CD4-positive, alpha-beta memory T cell (primary cell): Measurements from ENCODE around the gene WAPL. TPM values are rescaled to one million over a fixed set of nuclear protein-coding genes. Genes with fewer than 3 reads are reported as not detected.
A peak's percentile ranks its signal among the peaks of the same experiment; 100 is the strongest.

ENCODE experiments used
- CTCF ChIA-PET: fragments of 350-600 bp; sonication (Branson Sonifier 250); formaldehyde crosslinking; loops from one replicate; lab custom pipeline; 2021; ENCODE audit warnings: inconsistent platforms; ENCODE audit not compliant: partially characterized antibody; lab: Charles Lee
- POLR2A ChIA-PET: fragments of 350-600 bp; sonication (Branson Sonifier 250); formaldehyde crosslinking; loops from one replicate; lab custom pipeline; 2021; ENCODE audit not compliant: partially characterized antibody; lab: Charles Lee
- DNase-seq, 5 donors: peaks; one replicate each; pipeline versions ENCODE4 v3.0.0 to v3.0.0-alpha.2; 2020 to 2022; ENCODE audit warnings: mixed read lengths in 1 of 5
- H3K27ac ChIP-seq: one replicate; pipeline ENCODE4 v1.7.0; 2013; ENCODE audit warnings: low read depth, low read length
- H3K27me3 ChIP-seq: 2 replicates; pipeline ENCODE4 v1.7.0; 2013; ENCODE audit warnings: mild to moderate bottlenecking, low read length, moderate library complexity; ENCODE audit not compliant: insufficient read depth
- H3K36me3 ChIP-seq: 2 replicates; pipeline ENCODE4 v1.7.0; 2013; ENCODE audit warnings: mild to moderate bottlenecking, low read length, moderate library complexity; ENCODE audit not compliant: insufficient read depth
- H3K4me1 ChIP-seq: 2 replicates; pipeline ENCODE4 v1.7.0; 2013; ENCODE audit warnings: mild to moderate bottlenecking, low read length, moderate library complexity; ENCODE audit not compliant: insufficient read depth
- H3K4me3 ChIP-seq, 2 donors: one replicate each; pipeline ENCODE4 v1.7.0; 2013; ENCODE audit warnings: low read length in 2 of 2, mild to moderate bottlenecking in 1 of 2
- H3K9me3 ChIP-seq, 2 donors: one replicate each; pipeline ENCODE4 v1.7.0; 2013; ENCODE audit warnings: low read length in 2 of 2, control low read depth in 1 of 2; ENCODE audit not compliant: control insufficient read depth in 1 of 2
- H3K27ac Mint-ChIP-seq, 7 donors: one replicate each; pipeline ENCODE4 v1.8.0; 2020 to 2021; ENCODE audit warnings: mixed read lengths in 7 of 7, mild to moderate bottlenecking in 6 of 7, inconsistent platforms in 3 of 7, moderate library complexity in 3 of 7
- H3K27me3 Mint-ChIP-seq, 2 donors: one replicate each; pipeline ENCODE4 v1.8.0; 2020 to 2021; ENCODE audit warnings: mixed read lengths in 2 of 2
- H3K36me3 Mint-ChIP-seq, 2 donors: one replicate each; pipeline ENCODE4 v1.8.0; 2020 to 2021; ENCODE audit warnings: mixed read lengths in 2 of 2, inconsistent platforms in 1 of 2, mild to moderate bottlenecking in 1 of 2
- H3K4me1 Mint-ChIP-seq, 4 donors: one replicate each; pipeline ENCODE4 v1.8.0; 2020 to 2021; ENCODE audit warnings: mixed read lengths in 4 of 4, mild to moderate bottlenecking in 1 of 4
- H3K4me3 Mint-ChIP-seq, 8 donors: one replicate each; pipeline ENCODE4 v1.8.0; 2020 to 2021; ENCODE audit warnings: mixed read lengths in 8 of 8, mild to moderate bottlenecking in 7 of 8, moderate library complexity in 6 of 8, inconsistent platforms in 3 of 8
- H3K9me3 Mint-ChIP-seq, 8 donors: one replicate each; pipeline ENCODE4 v1.8.0; 2020 to 2021; ENCODE audit warnings: mixed read lengths in 8 of 8, mild to moderate bottlenecking in 5 of 8, inconsistent platforms in 3 of 8, moderate library complexity in 1 of 8
- intact Hi-C: fragments of 100-400 bp; cut with micrococcal nuclease; formaldehyde crosslinking; loops from one replicate; pipeline ENCODE4 v1.15.1; 2023
- polyA plus RNA-seq, 2 donors: library from polyadenylated mRNA; unstranded; fragments of 300-500 nt; fragmentation: Illumina TruSeq; gene quantifications; one replicate each; pipeline ENCODE4 v1.2.3, GENCODE V29; 2021
- total RNA-seq, 2 experiments: library from RNA; stranded (reverse); gene quantifications; one replicate each; pipeline ENCODE4 v1.2.3, GENCODE V29; 2021

The WAPL gene
- total and polyA plus RNA-seq, 4 experiments from 2014 or later = 33.3 to 55.2 (median 48.4) TPM

GRCh38 chr10:86498598-86498997 lies 23.0 kb downstream of the WAPL start:
- no peaks in the 10 kb centered on the region for H3K27me3 Mint-ChIP-seq
- no peaks in the 10 kb centered on the region for H3K9me3 ChIP-seq
- CTCF ChIA-PET = no interaction called here
- H3K36me3 ChIP-seq = peaks cover 25% of the 10 kb centered on the region
- intact Hi-C loops = no loop called here
- POLR2A ChIA-PET = no interaction called here
- H3K36me3 Mint-ChIP-seq = peaks cover 22 to 87% of the 10 kb centered on the region in 2 donors
- no peak overlapping the region for H3K27ac ChIP-seq
- no peaks in the 10 kb centered on the region for H3K9me3 Mint-ChIP-seq
- DNase-seq = no peak
- H3K4me1 ChIP-seq = peaks cover 21% of the 10 kb centered on the region
- no peak overlapping the region for H3K4me3 Mint-ChIP-seq
- peaks cover 25 to 70% (median 48%) of the 10 kb centered on the region in 4 donors for H3K4me1 Mint-ChIP-seq
- no peaks in the 10 kb centered on the region for H3K27me3 ChIP-seq
- peak overlapping the region in 3 of 7 donors; percentile 9 to 69 (median 42) for H3K27ac Mint-ChIP-seq
- no peak overlapping the region for H3K4me3 ChIP-seq

- POLR2A ChIA-PET = no interaction called here
- Mint-ChIP-seq H3K36me3 (peaks cover 22 to 79% of the 10 kb centered on the region in 2 donors), H3K27ac (peak overlapping the region in 2 of 7 donors; percentile 22 to 24)
These were observed 24.0 kb downstream of the WAPL start for GRCh38 chr10:86497621-86498020.

GRCh38 chr10:86489960-86490612 lies 31.5 kb downstream of the WAPL start:
- Histone ChIP-seq H3K4me3 (no peak overlapping the region), H3K27me3 (no peaks in the 10 kb centered on the region), H3K9me3 (no peaks in the 10 kb centered on the region), H3K4me1 (no peaks in the 10 kb centered on the region), H3K36me3 (peaks cover 8% of the 10 kb centered on the region), H3K27ac (no peak overlapping the region)
- peaks cover 30 to 53% of the 10 kb centered on the region in 2 donors for H3K36me3 Mint-ChIP-seq
- intact Hi-C loops = no loop called here
- H3K27me3 Mint-ChIP-seq = no peaks in the 10 kb centered on the region
- peaks cover 1 to 30% (median 17%) of the 10 kb centered on the region in 4 donors for H3K4me1 Mint-ChIP-seq
- no peak for DNase-seq
- H3K9me3 Mint-ChIP-seq = no peaks in the 10 kb centered on the region
- POLR2A ChIA-PET = interaction anchor here (0.6 kb wide), 2 partner anchors 20 to 34 kb away, joined by 3 to 4 read pairs; no protein-coding TSS in a partner anchor
- H3K27ac Mint-ChIP-seq = peak overlapping the region in 2 of 7 donors; percentile 13 to 29
- CTCF ChIA-PET = interaction anchor here (0.8 to 1.3 kb wide), 2 partner anchors 10 to 17 kb away, joined by 3 read pairs; no protein-coding TSS in a partner anchor
- no peak overlapping the region for H3K4me3 Mint-ChIP-seq

More at GRCh38 chr10:86497621-86498020, 24.0 kb downstream of the WAPL start:
- H3K27me3 Mint-ChIP-seq = no peaks in the 10 kb centered on the region
- Histone ChIP-seq H3K27me3 (no peaks in the 10 kb centered on the region), H3K27ac (no peak overlapping the region), H3K4me1 (peaks cover 21% of the 10 kb centered on the region), H3K9me3 (no peaks in the 10 kb centered on the region), H3K36me3 (peaks cover 23% of the 10 kb centered on the region), H3K4me3 (no peak overlapping the region)
- no peak overlapping the region for H3K4me3 Mint-ChIP-seq
- peaks cover 22 to 61% (median 40%) of the 10 kb centered on the region in 4 donors for H3K4me1 Mint-ChIP-seq
- CTCF ChIA-PET = no interaction called here
- DNase-seq = no peak
- intact Hi-C loops = no loop called here
- no peaks in the 10 kb centered on the region for H3K9me3 Mint-ChIP-seq

GRCh38 chr10:86489071-86489810 lies 32.4 kb downstream of the WAPL start:
- no peaks in the 10 kb centered on the region for H3K27me3 ChIP-seq
- intact Hi-C loops = no loop called here
- H3K27me3 Mint-ChIP-seq = no peaks in the 10 kb centered on the region
- H3K27ac Mint-ChIP-seq = peak overlapping the region in 1 of 7 donors; percentile 14
- no peak overlapping the region for H3K4me3 ChIP-seq
- peaks cover 0 to 30% (median 16%) of the 10 kb centered on the region in 4 donors for H3K4me1 Mint-ChIP-seq
- H3K36me3 ChIP-seq = peaks cover 8% of the 10 kb centered on the region
- no peaks in the 10 kb centered on the region for H3K9me3 ChIP-seq
- ChIA-PET POLR2A (interaction anchor here (0.6 kb wide), 2 partner anchors 19 to 33 kb away, joined by 3 to 4 read pairs; no protein-coding TSS in a partner anchor), CTCF (interaction anchor here (0.8 to 1.3 kb wide), 2 partner anchors 9 to 16 kb away, joined by 3 read pairs; no protein-coding TSS in a partner anchor)
- no peak overlapping the region for H3K4me3 Mint-ChIP-seq
- H3K4me1 ChIP-seq = no peaks in the 10 kb centered on the region
- DNase-seq = no peak
- H3K9me3 Mint-ChIP-seq = no peaks in the 10 kb centered on the region
- no peak overlapping the region for H3K27ac ChIP-seq
- peaks cover 30 to 52% of the 10 kb centered on the region in 2 donors for H3K36me3 Mint-ChIP-seq

- peaks cover 4 to 27% (median 17%) of the 10 kb centered on the region in 4 donors for H3K4me1 Mint-ChIP-seq
- Histone ChIP-seq H3K4me3 (no peak overlapping the region), H3K36me3 (peaks cover 16% of the 10 kb centered on the region), H3K27ac (no peak overlapping the region), H3K4me1 (no peaks in the 10 kb centered on the region), H3K9me3 (no peaks in the 10 kb centered on the region), H3K27me3 (no peaks in the 10 kb centered on the region)
- no peak for DNase-seq
- peak overlapping the region in 4 of 7 donors; percentile 5 to 48 (median 24) for H3K27ac Mint-ChIP-seq
- H3K4me3 Mint-ChIP-seq = peak overlapping the region in 1 of 8 donors; percentile 7
- peaks cover 30 to 62% of the 10 kb centered on the region in 2 donors for H3K36me3 Mint-ChIP-seq
- H3K27me3 Mint-ChIP-seq = no peaks in the 10 kb centered on the region
- intact Hi-C loops = no loop called here
- ChIA-PET POLR2A (interaction anchor here (1.2 kb wide), 1 partner anchor 87 kb away, joined by 3 read pairs; no protein-coding TSS in a partner anchor), CTCF (interaction anchor here (1.0 to 1.2 kb wide), 2 partner anchors 47 to 87 kb away, joined by 3 to 4 read pairs; no protein-coding TSS in a partner anchor)
- no peaks in the 10 kb centered on the region for H3K9me3 Mint-ChIP-seq
These were observed 34.7 kb downstream of the WAPL start for GRCh38 chr10:86486856-86487255.

- Histone ChIP-seq H3K27ac (no peak overlapping the region), H3K27me3 (no peaks in the 10 kb centered on the region), H3K9me3 (no peaks in the 10 kb centered on the region), H3K4me3 (no peak overlapping the region), H3K4me1 (no peaks in the 10 kb centered on the region), H3K36me3 (peaks cover 16% of the 10 kb centered on the region)
- Mint-ChIP-seq H3K27ac (no peak overlapping the region), H3K4me3 (no peak overlapping the region), H3K36me3 (peaks cover 21 to 56% of the 10 kb centered on the region in 2 donors), H3K27me3 (no peaks in the 10 kb centered on the region), H3K4me1 (peaks cover 4 to 18% (median 17%) of the 10 kb centered on the region in 4 donors), H3K9me3 (no peaks in the 10 kb centered on the region)
- CTCF ChIA-PET = no interaction called here
- POLR2A ChIA-PET = no interaction called here
- DNase-seq = no peak
- intact Hi-C loops = no loop called here
These were observed 37.9 kb downstream of the WAPL start for GRCh38 chr10:86483664-86484063.

GRCh38 chr10:86481761-86482160 lies 39.8 kb downstream of the WAPL start:
- no peaks in the 10 kb centered on the region for H3K27me3 ChIP-seq
- intact Hi-C loops = no loop called here
- no peaks in the 10 kb centered on the region for H3K9me3 ChIP-seq
- H3K4me3 ChIP-seq = no peak overlapping the region
- peaks cover 9 to 14% (median 10%) of the 10 kb centered on the region in 4 donors for H3K4me1 Mint-ChIP-seq
- no peak for DNase-seq
- ChIA-PET CTCF (no interaction called here), POLR2A (no interaction called here)
- H3K36me3 Mint-ChIP-seq = peaks cover 13 to 51% of the 10 kb centered on the region in 2 donors
- H3K27ac ChIP-seq = no peak overlapping the region
- H3K27ac Mint-ChIP-seq = no peak overlapping the region
- H3K4me3 Mint-ChIP-seq = no peak overlapping the region
- H3K27me3 Mint-ChIP-seq = no peaks in the 10 kb centered on the region
- no peaks in the 10 kb centered on the region for H3K9me3 Mint-ChIP-seq
- H3K4me1 ChIP-seq = no peaks in the 10 kb centered on the region
- H3K36me3 ChIP-seq = peaks cover 16% of the 10 kb centered on the region
